GM19193 (cell line): ENCODE measurements around the gene AP1B1.

ENCODE experiments used
- POLR2A ChIP-seq: IDR thresholded peaks from 4 replicates; pipeline ENCODE4 v1.6.1; 2011; ENCODE audit not compliant: insufficient read depth, insufficient read length; ENCODE audit errors: extremely low read depth

The AP1B1 gene

DNA sequence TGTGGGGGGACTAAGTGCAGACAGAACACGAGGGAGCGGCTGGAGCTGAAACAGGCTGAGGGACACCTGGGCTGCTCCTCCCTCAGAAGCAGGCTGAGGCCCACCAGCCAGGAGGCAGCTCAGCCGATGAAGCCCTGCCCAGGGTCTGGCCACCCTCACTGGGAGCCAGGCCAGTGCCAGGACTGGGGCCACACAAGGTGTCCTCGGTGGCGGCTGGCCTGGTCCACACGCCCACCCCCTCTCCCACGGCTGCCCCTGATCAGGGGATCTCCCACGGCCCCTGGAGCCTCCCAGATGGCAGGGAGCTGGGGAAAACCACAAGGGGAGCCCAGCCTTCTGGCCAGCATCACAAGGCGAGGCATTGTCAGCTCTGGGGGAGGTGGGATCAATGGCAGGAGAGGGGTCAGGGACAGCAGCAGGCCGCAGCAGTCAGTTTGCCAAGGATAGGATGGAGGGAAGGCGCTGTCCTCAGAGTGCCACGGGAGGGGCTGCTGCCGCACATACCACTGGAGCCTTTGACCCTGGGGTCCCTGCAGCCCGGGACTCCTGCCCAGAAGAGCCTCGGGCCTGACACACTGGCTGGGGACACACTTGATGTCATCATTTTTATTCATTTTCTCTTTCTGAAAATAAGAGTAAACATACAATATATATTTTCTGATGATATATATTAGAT lies 61.1 kb downstream of the AP1B1 start:
- TF ChIP-seq POLR2A: no peak

- no peak for TF ChIP-seq POLR2A
Observed at GRCh38 chr22:29326481-29326880, 61.9 kb downstream of the AP1B1 start.

GRCh38 chr22:29325785-29326315 lies 62.5 kb downstream of the AP1B1 start:
- TF ChIP-seq POLR2A: no peak

GRCh38 chr22:29325356-29325755 lies 63.0 kb downstream of the AP1B1 start:
- TF ChIP-seq POLR2A: no peak

GRCh38 chr22:29323641-29324040 lies 64.7 kb downstream of the AP1B1 start:
- TF ChIP-seq POLR2A: no peak

DNA sequence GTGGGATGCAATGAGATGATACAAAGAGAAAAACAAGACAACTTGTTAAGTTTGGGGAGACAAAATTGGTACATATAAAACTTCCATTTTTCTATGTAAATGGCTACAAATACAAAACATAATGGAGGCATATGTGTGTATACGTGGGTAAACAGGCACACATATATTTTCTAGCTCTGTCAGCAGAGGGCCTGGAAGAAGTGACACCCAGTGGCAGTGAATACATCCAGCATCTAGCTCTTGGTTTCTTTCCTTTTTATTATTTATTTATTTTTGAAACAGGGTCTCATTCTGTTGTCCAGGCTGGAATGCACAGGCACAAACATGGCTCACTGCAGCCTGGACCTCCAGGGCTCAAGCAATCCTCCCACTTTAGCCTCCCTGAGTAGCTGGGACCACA lies 67.8 kb downstream of the AP1B1 start:
- TF ChIP-seq POLR2A: no peak

GRCh38 chr22:29319072-29319471 lies 69.3 kb downstream of the AP1B1 start:
- TF ChIP-seq POLR2A: no peak

- no peak for TF ChIP-seq POLR2A
Observed at GRCh38 chr22:29317827-29318454, 70.4 kb downstream of the AP1B1 start.

DNA sequence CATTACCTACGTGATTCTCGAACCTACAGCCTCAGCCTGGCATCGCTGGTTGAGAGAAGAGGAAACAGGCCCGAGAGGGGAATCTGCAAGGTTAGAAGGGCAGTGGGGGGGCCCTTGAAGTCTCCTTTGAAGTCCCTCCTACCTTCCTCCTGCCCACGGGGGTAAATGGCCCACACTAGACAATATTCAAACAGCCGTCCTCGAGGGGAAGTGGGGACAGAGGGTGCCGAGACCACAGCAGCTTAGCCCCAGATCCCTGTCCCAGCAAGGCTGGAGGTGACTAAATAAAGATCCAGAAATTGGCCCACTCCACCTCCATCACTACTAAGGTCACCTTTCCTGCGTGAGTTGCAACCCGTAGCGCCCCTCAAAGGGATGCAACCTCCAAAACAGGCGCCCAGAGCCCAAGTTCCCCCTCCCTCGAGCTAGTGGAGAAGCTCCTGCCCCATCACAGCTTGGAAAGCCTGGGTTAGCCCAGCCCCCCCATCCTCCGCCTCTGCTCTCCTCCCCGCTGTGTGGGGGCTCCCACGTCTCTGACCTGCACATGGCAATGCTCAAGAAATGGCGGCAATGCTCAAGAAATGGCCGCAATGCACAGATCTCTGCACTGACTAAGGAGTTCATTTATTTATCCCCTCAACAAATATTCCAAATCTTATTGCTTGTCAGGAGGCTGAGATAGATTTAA lies 72.1 kb downstream of the AP1B1 start:
- TF ChIP-seq POLR2A: no peak

DNA sequence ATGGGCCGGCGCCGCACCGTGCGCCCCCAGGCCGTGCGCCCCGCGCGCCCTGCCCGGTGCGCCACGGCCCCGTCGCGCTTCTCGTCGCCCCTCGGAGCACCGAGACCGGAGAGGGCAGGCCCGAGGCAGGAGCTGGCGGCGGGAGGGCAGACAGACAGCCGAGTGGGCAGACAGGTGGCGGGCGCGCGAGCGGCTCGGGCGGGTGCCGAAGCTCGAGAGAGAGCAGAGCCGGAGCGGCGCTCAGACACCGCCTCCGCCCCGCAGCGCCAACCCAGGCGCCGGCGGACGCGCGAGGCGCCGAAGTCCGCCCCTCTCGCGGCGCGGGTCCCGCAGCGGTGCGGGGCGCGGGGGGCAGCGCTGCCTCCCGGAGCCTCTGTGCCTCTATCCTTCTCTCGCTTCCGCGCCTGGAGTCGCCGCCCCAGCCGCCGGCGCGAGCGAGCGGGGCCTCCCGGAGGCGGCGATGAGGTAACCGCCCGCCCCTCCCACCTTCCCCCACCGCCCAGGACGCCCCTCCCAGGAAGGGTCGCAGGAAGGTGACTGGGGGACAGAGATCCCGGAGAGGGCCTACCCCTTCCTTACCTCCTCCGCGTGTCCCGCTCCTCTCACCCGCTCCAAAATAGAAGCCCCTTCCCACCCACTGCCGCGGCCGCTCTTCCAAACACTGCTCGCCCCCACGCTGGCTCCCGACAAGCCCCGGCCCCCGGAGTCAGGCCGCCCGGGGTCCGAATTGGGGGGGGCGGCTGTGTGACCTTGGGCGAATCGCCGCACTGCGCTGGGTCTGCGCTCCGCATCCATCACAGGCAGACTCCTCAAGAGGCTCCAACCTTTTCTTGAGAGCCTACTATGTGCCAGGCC lies 72.9 kb downstream of the AP1B1 start, which contains the start of gene RASL10A:
Gene RASL10A (minus strand): TSS at position 412 of the 855 bp plus-strand sequence. CDS start 451 bp downstream, outside the sequence.
- TF ChIP-seq POLR2A: no peak

DNA sequence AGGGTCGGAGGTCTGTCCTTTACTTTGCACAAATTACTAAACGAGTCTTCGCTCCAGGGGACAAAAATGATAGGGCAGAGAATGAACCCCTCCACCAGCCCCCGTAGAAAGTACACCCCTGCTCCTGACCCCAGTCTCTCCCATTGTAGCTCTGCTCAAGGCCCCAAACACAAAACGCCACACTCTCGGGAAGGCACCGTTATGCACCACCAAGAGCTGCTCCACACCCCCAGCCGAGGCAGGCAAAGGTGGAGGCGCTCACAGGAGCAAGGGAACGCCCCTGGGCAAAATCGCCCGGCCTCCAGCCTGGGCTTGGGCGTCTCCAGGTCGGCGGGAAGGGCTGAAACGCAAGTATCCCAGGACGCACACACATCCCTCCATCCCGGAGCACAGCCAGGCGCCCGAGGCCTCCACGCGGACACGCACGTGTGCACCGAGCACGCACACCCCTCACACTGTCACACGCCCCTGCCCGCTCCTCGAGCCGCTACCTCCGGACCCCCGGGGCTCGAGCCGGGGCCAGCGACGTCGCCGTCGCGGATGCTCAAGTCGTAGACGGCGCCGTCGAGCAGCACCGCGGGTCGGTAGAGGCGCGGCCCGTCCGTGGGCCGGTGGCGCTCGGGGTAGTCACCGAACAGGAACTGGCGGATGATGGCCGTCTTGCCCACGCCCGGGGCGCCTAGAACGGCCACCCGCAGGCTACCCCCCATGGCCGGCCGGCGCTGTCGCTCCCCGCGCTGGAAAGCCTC lies 73.7 kb downstream of the AP1B1 start:
- no peak for TF ChIP-seq POLR2A

DNA sequence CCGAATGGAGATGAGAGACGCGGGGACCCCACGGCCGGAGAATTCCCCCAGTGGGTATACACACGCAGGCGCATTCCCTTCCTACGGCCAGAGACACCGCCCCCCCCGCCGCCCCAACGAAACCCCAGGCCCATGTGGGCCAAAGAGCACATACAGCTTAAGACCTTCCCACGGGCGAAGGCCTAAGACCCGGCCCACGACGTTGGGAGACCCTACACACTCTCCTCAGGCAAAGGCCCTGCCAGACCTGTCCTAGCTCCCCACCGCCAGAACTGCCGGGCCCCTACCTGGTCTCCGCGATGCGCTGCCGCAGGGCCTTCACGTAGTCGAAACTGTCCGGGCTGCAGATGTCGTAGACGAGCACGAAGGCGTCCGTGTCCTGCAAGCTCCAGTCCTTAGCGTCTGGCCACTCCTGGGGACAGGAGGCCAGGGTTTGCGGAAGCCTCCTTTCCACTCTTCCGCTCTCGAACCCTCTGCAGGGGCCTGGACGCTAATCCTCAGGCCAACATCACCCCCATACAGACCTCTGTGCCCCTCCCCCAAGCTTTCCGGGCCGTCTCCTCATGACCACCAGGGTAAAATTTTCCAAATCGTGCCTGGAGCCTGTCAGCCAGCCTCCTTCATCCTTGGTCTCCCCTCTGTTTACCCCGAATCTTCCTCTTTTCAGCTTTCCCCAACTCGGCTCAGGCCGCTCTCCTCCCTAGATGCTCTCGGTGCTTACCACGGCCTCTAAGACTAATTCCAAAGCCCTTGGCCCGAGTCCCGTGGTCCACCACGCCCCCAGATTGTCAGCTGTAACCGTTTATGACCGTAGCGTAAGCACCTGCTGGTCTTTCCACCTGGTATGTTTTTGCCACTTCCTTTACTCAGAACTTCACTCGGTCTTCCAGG lies 74.5 kb downstream of the AP1B1 start:
- no peak for TF ChIP-seq POLR2A

DNA sequence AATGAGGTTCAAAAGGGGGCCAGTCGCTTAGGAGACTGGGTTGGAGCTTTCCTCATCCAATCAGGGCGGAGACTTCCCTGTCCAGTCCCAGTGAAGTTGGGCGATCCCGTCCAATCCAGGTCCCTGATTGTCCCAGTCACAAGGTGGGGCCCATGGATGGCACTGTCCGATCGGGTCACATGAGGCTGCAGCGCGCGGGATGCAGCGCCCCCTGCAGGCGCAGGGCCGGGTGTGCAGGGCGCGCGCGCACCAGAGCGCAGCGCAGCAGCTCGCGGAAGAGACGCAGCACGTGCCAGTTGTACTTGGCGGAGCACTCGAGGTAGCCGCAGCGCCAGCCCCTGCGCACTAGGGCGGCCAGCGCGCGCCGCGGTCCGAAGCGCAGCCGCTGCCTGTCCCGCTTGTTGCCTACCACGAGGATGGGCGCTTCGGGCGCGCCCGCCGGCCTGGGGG lies 75.2 kb downstream of the AP1B1 start:
- TF ChIP-seq POLR2A: no peak
